Prostate gland (tissue), 2 donors: ENCODE measurements around the gene FAM163B.

Experiments used
- CTCF ChIP-seq, 4 experiments: fragments of 200-600 bp in 2 of 4; fragments of 450-650 bp in 2 of 4; sonication (generic) in 2 of 4; IDR thresholded peaks; 1 replicate in 3 of 4; 2 replicates in 1 of 4; pipeline ENCODE4 v1.5.1; 2016 to 2019; ENCODE audit warnings: antibody characterized with exemption in 4 of 4, mild to moderate bottlenecking in 2 of 4, moderate library complexity in 2 of 4
- POLR2A ChIP-seq: fragments of 450-650 bp; IDR thresholded peaks from one replicate; pipeline ENCODE4 v1.6.1; 2016; ENCODE audit warnings: antibody characterized with exemption, mild to moderate bottlenecking

GRCh38 chr9:133568186-133568585 lies 41.0 kb downstream of the FAM163B start:
- TF ChIP-seq CTCF (IDR thresholded peaks at IDR 0.05): no peak
- TF ChIP-seq POLR2A: no peak
